K562 (cell line): Measurements from ENCODE around the gene PPM1H. TPM values are rescaled to one million over a fixed set of nuclear protein-coding genes. Genes with fewer than 3 reads are reported as not detected.

Experiments used
- ATAC-seq: fragments of 200-7000 bp; cut with Tn5 transposase; 3 replicates; pipeline ENCODE4 v1.9.1; 2020; ENCODE audit warnings: moderate library complexity
- BruUV-seq: library from RNA; stranded (reverse); fragments of 400-500 nt; replicated peaks from 2 replicates; lab custom pipeline; 2021; lab: Mats Ljungman, UMichigan
- CTCF ChIA-PET: fragments of 300-600 bp; formaldehyde crosslinking; extraction: SDS; loops from one replicate; lab custom pipeline; 2021; ENCODE audit warnings: low intra/inter-chr PET ratio; lab: Yijun Ruan, JAX
- POLR2A ChIA-PET: fragments of 300-600, 350-650 bp; sonication (Branson Sonifier 250); formaldehyde crosslinking; extraction: SDS; loops from one replicate; lab custom pipeline; 2021; ENCODE audit warnings: antibody characterized with exemption, inconsistent platforms; lab: Yijun Ruan, JAX
- DNase-seq, 4 experiments: peaks; one replicate each; pipeline versions ENCODE4 v3.0.0 to v3.0.0-alpha.2; 2011 to 2018; ENCODE audit warnings: low spot score in 3 of 4, mixed read lengths in 3 of 4; ENCODE audit errors: extremely low read depth in 1 of 4
- FAIRE-seq: peaks from 2 replicates; lab custom pipeline; 2011; peaks lifted over from hg19 to GRCh38; lab: Jason Lieb, UNC
- H2AFZ ChIP-seq: 2 replicates; pipeline ENCODE4 v1.6.0; 2011; ENCODE audit warnings: low read depth, low read length, control low read depth, inconsistent platforms
- H3K27ac ChIP-seq: fragments of 200-600 bp; 3 replicates; pipeline ENCODE4 v1.8.0; 2011; ENCODE audit warnings: low read depth, mild to moderate bottlenecking, control low read depth, inconsistent platforms, low read length, moderate library complexity, mixed read lengths; ENCODE audit errors: extremely low read depth
- H3K27me3 ChIP-seq, 2 experiments: fragments of 300-600 bp in 1 of 2; 2 replicates in 1 of 2; 3 replicates in 1 of 2; pipeline versions ENCODE4 v1.6.0 to v1.8.0; 2011; ENCODE audit warnings: inconsistent platforms in 2 of 2, low read length in 2 of 2, mild to moderate bottlenecking in 1 of 2, mixed read lengths in 1 of 2, moderate library complexity in 1 of 2; ENCODE audit not compliant: control insufficient read depth in 2 of 2, insufficient read depth in 2 of 2
- H3K36me3 ChIP-seq: fragments of 300-600 bp; 3 replicates; pipeline ENCODE4 v1.8.0; 2011; ENCODE audit warnings: mild to moderate bottlenecking, low read length, inconsistent platforms; ENCODE audit not compliant: control insufficient read depth, insufficient read depth
- H3K4me1 ChIP-seq, 2 experiments: fragments of 200-600 bp in 1 of 2; replicated peaks in 1 of 2; 2 replicates in 1 of 2; 3 replicates in 1 of 2; pipeline versions ENCODE4 v1.5.1 to v1.8.0; 2011; ENCODE audit warnings: inconsistent platforms in 2 of 2, low read length in 2 of 2, mild to moderate bottlenecking in 1 of 2, mixed read lengths in 1 of 2, moderate library complexity in 1 of 2; ENCODE audit not compliant: control insufficient read depth in 2 of 2, insufficient read depth in 2 of 2
- H3K4me2 ChIP-seq: 2 replicates; pipeline ENCODE4 v1.6.1; 2011; ENCODE audit warnings: low read length, control low read depth, inconsistent platforms, mixed read lengths; ENCODE audit not compliant: insufficient read depth
- H3K4me3 ChIP-seq: fragments of 200-600 bp; sonication (generic), shearing (Covaris generic); 2 replicates; pipeline ENCODE4 v1.5.1; 2016; ENCODE audit warnings: control low read depth, inconsistent platforms
- H3K79me2 ChIP-seq: fragments of 200-600 bp; 3 replicates; pipeline ENCODE4 v1.8.0; 2011; ENCODE audit warnings: low read length, inconsistent platforms; ENCODE audit not compliant: control insufficient read depth, insufficient read depth
- H3K9ac ChIP-seq, 2 experiments: 2 replicates each; pipeline versions ENCODE4 v1.6.0 to v1.6.1; 2011; ENCODE audit warnings: low read depth in 2 of 2, low read length in 2 of 2, control low read depth in 1 of 2, inconsistent platforms in 1 of 2, mild to moderate bottlenecking in 1 of 2, mixed read lengths in 1 of 2; ENCODE audit not compliant: insufficient read depth in 1 of 2
- H3K9me1 ChIP-seq: one replicate; pipeline ENCODE4 v1.6.0; 2011; ENCODE audit warnings: inconsistent platforms, mild to moderate bottlenecking, low read length, moderate library complexity; ENCODE audit not compliant: control insufficient read depth, insufficient read depth
- H3K9me3 ChIP-seq: replicated peaks from 2 replicates; pipeline ENCODE4 v1.5.1; 2011; ENCODE audit warnings: low read depth, low read length, inconsistent platforms; ENCODE audit not compliant: control insufficient read depth, insufficient read depth
- H4K20me1 ChIP-seq: replicated peaks from 2 replicates; pipeline ENCODE4 v1.6.1; 2011; ENCODE audit warnings: low read length, inconsistent platforms, mixed read lengths; ENCODE audit not compliant: control insufficient read depth, insufficient read depth
- BRCA1 ChIP-seq, 2 experiments: fragments of 450-650 bp in 1 of 2; sonication (generic) in 1 of 2; formaldehyde crosslinking in 1 of 2; IDR thresholded peaks; 2 replicates each; pipeline versions ENCODE4 v1.5.0 to v1.6.1; 2017 to 2020; ENCODE audit warnings: mild to moderate bottlenecking in 1 of 2, missing genetic modification reagents in 1 of 2
- GABPA ChIP-seq: fragments of 200-800 bp; sonication (Bioruptor generic); conservative IDR thresholded peaks from 2 replicates; pipeline ENCODE4 v1.6.1; 2016; ENCODE audit warnings: low read depth, missing genetic modification characterization, missing compliant biosample characterization
- HSF4 ChIP-seq: fragments of 250-450 bp; sonication (Bioruptor Pico); IDR thresholded peaks from 2 replicates; pipeline ENCODE4 v2.1.2; 2022; ENCODE audit warnings: mild to moderate bottlenecking, moderate library complexity, borderline replicate concordance
- NUFIP1 ChIP-seq: fragments of 450-650 bp; IDR thresholded peaks from 2 replicates; pipeline ENCODE4 v1.6.1; 2018; ENCODE audit not compliant: partially characterized antibody
- OTX1 ChIP-seq: fragments of 450-650 bp; formaldehyde crosslinking; IDR thresholded peaks from 2 replicates; pipeline ENCODE4 v1.4.0; 2022; ENCODE audit warnings: mild to moderate bottlenecking
- TCF3 ChIP-seq: sonication (generic); formaldehyde crosslinking; IDR thresholded peaks from 2 replicates; pipeline ENCODE4 v1.4.0; 2020; ENCODE audit warnings: mild to moderate bottlenecking, missing genetic modification reagents
- ZNF764 ChIP-seq: fragments of 250-450 bp; sonication (Bioruptor Pico); IDR thresholded peaks from 2 replicates; pipeline ENCODE4 v1.4.0; 2020; ENCODE audit warnings: low read depth, mild to moderate bottlenecking, moderate library complexity
- WGBS: fragments of 100-300 bp; shearing (Covaris generic); methylation state at CpG from one replicate; pipeline ENCODE4 v1.1.6; 2016; ENCODE audit warnings: low coverage, mixed read lengths; ENCODE audit not compliant: insufficient coverage; ENCODE audit errors: missing lambda C conversion rate; 5-methylcytosine and 5-hydroxymethylcytosine counted together
- in situ Hi-C: fragments of 300-500 bp; cut with MboI; formaldehyde crosslinking; loops from 4 replicates; pipeline ENCODE4 v1.15.0; 2018; ENCODE audit warnings: inconsistent platforms, mixed read lengths
- intact Hi-C: fragments of 100-400 bp; cut with micrococcal nuclease; formaldehyde crosslinking; loops from 2 replicates; pipeline ENCODE4 v1.14.2; 2022
- polyA plus RNA-seq, 8 experiments: library from polyadenylated mRNA; depleted of rRNA in 4 of 8; stranded (reverse) in 5 of 8; unstranded in 3 of 8; fragments of >200 nt; fragmentation: Nextera tagmentation in 2 of 8; fragmentation: Illumina TruSeq in 1 of 8; extraction: Ambion mirVana in 2 of 8; extraction: Trizol in 1 of 8; gene quantifications; 2 replicates each; pipeline versions ENCODE4 v1.2.1 to v1.2.3, GENCODE V29; 2011 to 2014; ENCODE audit warnings: inconsistent platforms in 1 of 8, missing spikeins in 1 of 8
- total RNA-seq, 7 experiments: library from RNA; depleted of rRNA in 6 of 7; stranded (reverse); fragments of >200 nt in 6 of 7; fragmentation: Illumina TruSeq in 2 of 7; extraction: Trizol in 2 of 7; gene quantifications; 2 replicates each; pipeline versions ENCODE4 v1.2.1 to v1.2.3, GENCODE V29; 2011 to 2021; ENCODE audit warnings: low replicate concordance in 1 of 7
- TF ChIP-seq, protein P1 (sequence below): sonication (generic); formaldehyde crosslinking; IDR thresholded peaks from 2 replicates; pipeline ENCODE4 v1.8.0; 2022; ENCODE audit warnings: mild to moderate bottlenecking, missing genetic modification reagents
- TF ChIP-seq, protein P2 (sequence below): fragments of 450-650 bp; IDR thresholded peaks from 2 replicates; pipeline ENCODE4 v1.6.1; 2018; ENCODE audit not compliant: partially characterized antibody
- TF ChIP-seq, protein P3 (sequence below), 2 experiments: fragments of 450-650 bp in 1 of 2; sonication (generic) in 1 of 2; formaldehyde crosslinking in 1 of 2; IDR thresholded peaks in 1 of 2; conservative IDR thresholded peaks in 1 of 2; 2 replicates each; pipeline versions ENCODE4 v1.6.1 to v1.8.1; 2016 to 2023; ENCODE audit warnings: mild to moderate bottlenecking in 2 of 2, moderate library complexity in 2 of 2, inconsistent platforms in 1 of 2, missing genetic modification reagents in 1 of 2
- TF ChIP-seq, protein P4 (sequence below): sonication (generic); formaldehyde crosslinking; IDR thresholded peaks from 2 replicates; pipeline ENCODE4 v1.8.0; 2022; ENCODE audit warnings: mild to moderate bottlenecking, missing genetic modification reagents

The PPM1H gene
- total and polyA plus RNA-seq, 9 of the 15 experiments (the other 6 are each of a cell fraction or from before 2014, with no cell fraction given) = 5.3 to 29.3 (median 11.3) TPM

DNA sequence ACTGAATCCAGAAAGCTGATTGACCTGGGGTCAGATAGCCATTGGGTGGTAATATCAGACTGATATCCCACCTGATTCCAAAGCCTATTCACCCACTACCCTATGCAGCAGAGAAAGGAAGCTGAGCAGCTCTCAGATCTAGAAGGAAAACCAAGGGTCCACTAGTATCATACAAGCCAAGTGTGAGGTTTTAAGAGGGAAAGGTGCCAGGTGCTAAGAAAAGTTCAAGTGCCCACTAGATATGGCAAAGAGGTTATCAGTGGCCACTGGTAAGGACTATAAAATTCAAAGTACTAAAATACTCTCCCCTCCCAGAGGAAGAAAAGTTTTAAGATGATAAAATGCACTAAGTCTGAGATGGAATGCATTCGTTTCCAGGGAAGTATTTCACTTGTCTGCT, 85.6 kb downstream of the PPM1H start:
- ChIA-PET POLR2A (no interaction called here), CTCF (no interaction called here)
- no peak overlapping the region for H3K4me2 ChIP-seq
- no peaks in the 10 kb centered on the region for H3K9me1 ChIP-seq
- no TSS peak for BruUV-seq
- no peaks in the 10 kb centered on the region for H3K9me3 ChIP-seq
- H2AFZ ChIP-seq = no peak overlapping the region
- no peak for FAIRE-seq
- H3K9ac ChIP-seq = no peak overlapping the region
- no peak overlapping the region for H3K4me3 ChIP-seq
- in situ Hi-C loops = no loop called here
- no peak for DNase-seq
- intact Hi-C loops = no loop called here
- H3K27me3 ChIP-seq = no peaks in the 10 kb centered on the region
- H3K36me3 ChIP-seq = no peaks in the 10 kb centered on the region
- no peaks in the 10 kb centered on the region; the same call in 1 of the 2 replicates for H4K20me1 ChIP-seq
- no peak overlapping the region for H3K27ac ChIP-seq
- ATAC-seq = no peak
- 26% methylated on average over 1 of the region's 1 CpG for WGBS
- no peaks in the 10 kb centered on the region; a peak in 1 of 5 replicates for H3K4me1 ChIP-seq
- peaks cover 2% of the 10 kb centered on the region; the same call in 1 of the 3 replicates for H3K79me2 ChIP-seq
- TF ChIP-seq HSF4 (CRISPR knock-in tag) (no peak), BRCA1 (IDR thresholded peaks at IDR 0.05) (no peak), BRCA1 (CRISPR knock-in tag; IDR thresholded peaks at IDR 0.05) (no peak), TCF3 (CRISPR knock-in tag) (no peak), GABPA (tag) (no peak), OTX1 (CRISPR knock-in tag) (no peak), ZNF764 (CRISPR knock-in tag) (no peak), NUFIP1 (no peak)
- TF ChIP-seq, protein P1, sequence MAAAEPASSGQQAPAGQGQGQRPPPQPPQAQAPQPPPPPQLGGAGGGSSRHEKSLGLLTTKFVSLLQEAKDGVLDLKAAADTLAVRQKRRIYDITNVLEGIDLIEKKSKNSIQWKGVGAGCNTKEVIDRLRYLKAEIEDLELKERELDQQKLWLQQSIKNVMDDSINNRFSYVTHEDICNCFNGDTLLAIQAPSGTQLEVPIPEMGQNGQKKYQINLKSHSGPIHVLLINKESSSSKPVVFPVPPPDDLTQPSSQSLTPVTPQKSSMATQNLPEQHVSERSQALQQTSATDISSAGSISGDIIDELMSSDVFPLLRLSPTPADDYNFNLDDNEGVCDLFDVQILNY = no peak
- TF ChIP-seq, protein P2, sequence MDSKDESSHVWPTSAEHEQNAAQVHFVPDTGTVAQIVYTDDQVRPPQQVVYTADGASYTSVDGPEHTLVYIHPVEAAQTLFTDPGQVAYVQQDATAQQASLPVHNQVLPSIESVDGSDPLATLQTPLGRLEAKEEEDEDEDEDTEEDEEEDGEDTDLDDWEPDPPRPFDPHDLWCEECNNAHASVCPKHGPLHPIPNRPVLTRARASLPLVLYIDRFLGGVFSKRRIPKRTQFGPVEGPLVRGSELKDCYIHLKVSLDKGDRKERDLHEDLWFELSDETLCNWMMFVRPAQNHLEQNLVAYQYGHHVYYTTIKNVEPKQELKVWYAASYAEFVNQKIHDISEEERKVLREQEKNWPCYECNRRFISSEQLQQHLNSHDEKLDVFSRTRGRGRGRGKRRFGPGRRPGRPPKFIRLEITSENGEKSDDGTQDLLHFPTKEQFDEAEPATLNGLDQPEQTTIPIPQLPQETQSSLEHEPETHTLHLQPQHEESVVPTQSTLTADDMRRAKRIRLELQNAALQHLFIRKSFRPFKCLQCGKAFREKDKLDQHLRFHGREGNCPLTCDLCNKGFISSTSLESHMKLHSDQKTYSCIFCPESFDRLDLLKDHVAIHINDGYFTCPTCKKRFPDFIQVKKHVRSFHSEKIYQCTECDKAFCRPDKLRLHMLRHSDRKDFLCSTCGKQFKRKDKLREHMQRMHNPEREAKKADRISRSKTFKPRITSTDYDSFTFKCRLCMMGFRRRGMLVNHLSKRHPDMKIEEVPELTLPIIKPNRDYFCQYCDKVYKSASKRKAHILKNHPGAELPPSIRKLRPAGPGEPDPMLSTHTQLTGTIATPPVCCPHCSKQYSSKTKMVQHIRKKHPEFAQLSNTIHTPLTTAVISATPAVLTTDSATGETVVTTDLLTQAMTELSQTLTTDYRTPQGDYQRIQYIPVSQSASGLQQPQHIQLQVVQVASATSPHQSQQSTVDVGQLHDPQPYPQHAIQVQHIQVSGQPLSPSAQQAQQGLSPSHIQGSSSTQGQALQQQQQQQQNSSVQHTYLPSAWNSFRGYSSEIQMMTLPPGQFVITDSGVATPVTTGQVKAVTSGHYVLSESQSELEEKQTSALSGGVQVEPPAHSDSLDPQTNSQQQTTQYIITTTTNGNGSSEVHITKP = no peak
- TF ChIP-seq, protein P3, sequence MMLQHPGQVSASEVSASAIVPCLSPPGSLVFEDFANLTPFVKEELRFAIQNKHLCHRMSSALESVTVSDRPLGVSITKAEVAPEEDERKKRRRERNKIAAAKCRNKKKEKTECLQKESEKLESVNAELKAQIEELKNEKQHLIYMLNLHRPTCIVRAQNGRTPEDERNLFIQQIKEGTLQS (IDR thresholded peaks at IDR 0.05) = no peak
- TF ChIP-seq, protein P3 (CRISPR knock-in tag; conservative IDR thresholded peaks at IDR 0.05) = no peak
- TF ChIP-seq, protein P4, sequence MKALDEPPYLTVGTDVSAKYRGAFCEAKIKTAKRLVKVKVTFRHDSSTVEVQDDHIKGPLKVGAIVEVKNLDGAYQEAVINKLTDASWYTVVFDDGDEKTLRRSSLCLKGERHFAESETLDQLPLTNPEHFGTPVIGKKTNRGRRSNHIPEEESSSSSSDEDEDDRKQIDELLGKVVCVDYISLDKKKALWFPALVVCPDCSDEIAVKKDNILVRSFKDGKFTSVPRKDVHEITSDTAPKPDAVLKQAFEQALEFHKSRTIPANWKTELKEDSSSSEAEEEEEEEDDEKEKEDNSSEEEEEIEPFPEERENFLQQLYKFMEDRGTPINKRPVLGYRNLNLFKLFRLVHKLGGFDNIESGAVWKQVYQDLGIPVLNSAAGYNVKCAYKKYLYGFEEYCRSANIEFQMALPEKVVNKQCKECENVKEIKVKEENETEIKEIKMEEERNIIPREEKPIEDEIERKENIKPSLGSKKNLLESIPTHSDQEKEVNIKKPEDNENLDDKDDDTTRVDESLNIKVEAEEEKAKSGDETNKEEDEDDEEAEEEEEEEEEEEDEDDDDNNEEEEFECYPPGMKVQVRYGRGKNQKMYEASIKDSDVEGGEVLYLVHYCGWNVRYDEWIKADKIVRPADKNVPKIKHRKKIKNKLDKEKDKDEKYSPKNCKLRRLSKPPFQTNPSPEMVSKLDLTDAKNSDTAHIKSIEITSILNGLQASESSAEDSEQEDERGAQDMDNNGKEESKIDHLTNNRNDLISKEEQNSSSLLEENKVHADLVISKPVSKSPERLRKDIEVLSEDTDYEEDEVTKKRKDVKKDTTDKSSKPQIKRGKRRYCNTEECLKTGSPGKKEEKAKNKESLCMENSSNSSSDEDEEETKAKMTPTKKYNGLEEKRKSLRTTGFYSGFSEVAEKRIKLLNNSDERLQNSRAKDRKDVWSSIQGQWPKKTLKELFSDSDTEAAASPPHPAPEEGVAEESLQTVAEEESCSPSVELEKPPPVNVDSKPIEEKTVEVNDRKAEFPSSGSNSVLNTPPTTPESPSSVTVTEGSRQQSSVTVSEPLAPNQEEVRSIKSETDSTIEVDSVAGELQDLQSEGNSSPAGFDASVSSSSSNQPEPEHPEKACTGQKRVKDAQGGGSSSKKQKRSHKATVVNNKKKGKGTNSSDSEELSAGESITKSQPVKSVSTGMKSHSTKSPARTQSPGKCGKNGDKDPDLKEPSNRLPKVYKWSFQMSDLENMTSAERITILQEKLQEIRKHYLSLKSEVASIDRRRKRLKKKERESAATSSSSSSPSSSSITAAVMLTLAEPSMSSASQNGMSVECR (CRISPR knock-in tag) = no peak
